A673 (cell line): ENCODE results near the gene PLXNA1. TPM values are rescaled to one million over a fixed set of nuclear protein-coding genes. Genes with fewer than 3 reads are reported as not detected.

ENCODE experiments used
- BruUV-seq: library from RNA; stranded (reverse); fragments of 400-500 nt; replicated peaks from 2 replicates; lab custom pipeline; 2021; lab: Mats Ljungman, UMichigan
- CTCF ChIA-PET: fragments of 300-600 bp; sonication (Branson Sonifier 250); formaldehyde crosslinking; loops from one replicate; lab custom pipeline; 2022; ENCODE audit warnings: antibody characterized with exemption; lab: Charles Lee
- POLR2A ChIA-PET: fragments of 300-600 bp; sonication (Branson Sonifier 250); formaldehyde crosslinking; loops from one replicate; lab custom pipeline; 2022; ENCODE audit warnings: antibody characterized with exemption; ENCODE audit not compliant: low non-redundant PET; lab: Charles Lee
- DNase-seq: peaks from one replicate; pipeline ENCODE4 v3.0.0-alpha.2; 2015; ENCODE audit warnings: low spot score
- H3K27ac ChIP-seq: fragments of 200-600 bp; sonication (generic); 2 replicates; pipeline ENCODE4 v1.5.1; 2016; ENCODE audit warnings: mixed run types, low read depth, mild to moderate bottlenecking, mixed read lengths, antibody characterized with exemption, low read length; ENCODE audit not compliant: poor library complexity, severe bottlenecking
- H3K27me3 ChIP-seq: fragments of 200-600 bp; sonication (generic); replicated peaks from 2 replicates; pipeline ENCODE4 v1.6.1; 2017; ENCODE audit warnings: mixed run types, low read depth, mild to moderate bottlenecking, mixed read lengths, antibody characterized with exemption, low read length; ENCODE audit not compliant: insufficient read depth, poor library complexity
- H3K36me3 ChIP-seq: fragments of 200-600 bp; sonication (generic); 2 replicates; pipeline ENCODE4 v1.6.1; 2016; ENCODE audit warnings: mixed run types, mild to moderate bottlenecking, mixed read lengths, antibody characterized with exemption, low read length; ENCODE audit not compliant: insufficient read depth, poor library complexity, severe bottlenecking
- H3K4me1 ChIP-seq: fragments of 200-600 bp; sonication (generic); 2 replicates; pipeline ENCODE4 v1.6.1; 2017; ENCODE audit warnings: mixed run types, mild to moderate bottlenecking, mixed read lengths, antibody characterized with exemption, low read length; ENCODE audit not compliant: insufficient read depth, poor library complexity, severe bottlenecking
- H3K4me3 ChIP-seq: fragments of 200-600 bp; sonication (generic); 2 replicates; pipeline ENCODE4 v1.5.1; 2016; ENCODE audit warnings: low read depth, mixed run types, mild to moderate bottlenecking, mixed read lengths, low read length; ENCODE audit not compliant: poor library complexity, severe bottlenecking
- H3K9me3 ChIP-seq: fragments of 200-600 bp; sonication (generic); 2 replicates; pipeline ENCODE4 v1.6.1; 2016; ENCODE audit warnings: mixed run types, low read depth, mild to moderate bottlenecking, mixed read lengths, antibody characterized with exemption, low read length; ENCODE audit not compliant: poor library complexity, severe bottlenecking
- EZH2 ChIP-seq: fragments of 200-600 bp; sonication (generic); IDR thresholded peaks from 2 replicates; pipeline ENCODE4 v1.6.1; 2017; ENCODE audit warnings: borderline replicate concordance, low read depth, mild to moderate bottlenecking, mixed read lengths, antibody characterized with exemption, low read length; ENCODE audit not compliant: poor library complexity, severe bottlenecking
- intact Hi-C: fragments of 100-400 bp; cut with micrococcal nuclease; formaldehyde crosslinking; loops from one replicate; pipeline ENCODE4 v1.10.0; 2022; ENCODE audit not compliant: unreplicated experiment
- total RNA-seq: library from RNA; stranded (reverse); gene quantifications from 2 replicates; pipeline ENCODE4 v1.2.3, GENCODE V29; 2021
- TF ChIP-seq, protein P1 (sequence below): fragments of 300-800, 200-600 bp; sonication (generic); conservative IDR thresholded peaks from 2 replicates; pipeline ENCODE4 v1.5.1; 2017; ENCODE audit warnings: low read depth, mild to moderate bottlenecking, antibody characterized with exemption, low read length, moderate library complexity, mixed read lengths

Gene PLXNA1
- total RNA-seq, 1 experiment from 2014 or later: 33.6 TPM

DNA sequence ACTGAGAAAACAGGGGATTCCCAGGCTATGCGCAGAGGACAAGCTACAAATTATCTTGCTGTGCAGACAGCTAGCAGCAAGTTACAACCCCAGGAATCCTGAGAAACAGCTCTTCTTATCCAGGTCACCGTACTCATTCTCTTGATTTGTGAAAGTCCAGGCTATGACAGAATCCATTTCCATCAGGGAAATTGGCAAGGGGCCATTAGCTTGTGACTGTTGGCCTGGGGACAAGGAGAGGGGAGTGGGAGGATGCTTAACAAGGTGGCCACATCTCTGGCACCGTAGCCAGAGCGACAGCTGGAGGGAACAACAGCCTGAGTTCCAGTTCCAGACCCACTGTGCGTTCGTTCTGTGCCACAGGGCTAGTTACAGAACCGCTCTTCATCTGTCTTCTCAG lies 44.9 kb upstream of the PLXNA1 start:
- CTCF ChIA-PET: no interaction called here
- POLR2A ChIA-PET: no interaction called here
- intact Hi-C loops: no loop called here
- Histone ChIP-seq H3K36me3 (no peaks in the 10 kb centered on the region), H3K4me3 (no peak overlapping the region), H3K27me3 (no peaks in the 10 kb centered on the region), H3K9me3 (no peaks in the 10 kb centered on the region), H3K4me1 (no peaks in the 10 kb centered on the region), H3K27ac (no peak overlapping the region)
- TF ChIP-seq, protein P1, sequence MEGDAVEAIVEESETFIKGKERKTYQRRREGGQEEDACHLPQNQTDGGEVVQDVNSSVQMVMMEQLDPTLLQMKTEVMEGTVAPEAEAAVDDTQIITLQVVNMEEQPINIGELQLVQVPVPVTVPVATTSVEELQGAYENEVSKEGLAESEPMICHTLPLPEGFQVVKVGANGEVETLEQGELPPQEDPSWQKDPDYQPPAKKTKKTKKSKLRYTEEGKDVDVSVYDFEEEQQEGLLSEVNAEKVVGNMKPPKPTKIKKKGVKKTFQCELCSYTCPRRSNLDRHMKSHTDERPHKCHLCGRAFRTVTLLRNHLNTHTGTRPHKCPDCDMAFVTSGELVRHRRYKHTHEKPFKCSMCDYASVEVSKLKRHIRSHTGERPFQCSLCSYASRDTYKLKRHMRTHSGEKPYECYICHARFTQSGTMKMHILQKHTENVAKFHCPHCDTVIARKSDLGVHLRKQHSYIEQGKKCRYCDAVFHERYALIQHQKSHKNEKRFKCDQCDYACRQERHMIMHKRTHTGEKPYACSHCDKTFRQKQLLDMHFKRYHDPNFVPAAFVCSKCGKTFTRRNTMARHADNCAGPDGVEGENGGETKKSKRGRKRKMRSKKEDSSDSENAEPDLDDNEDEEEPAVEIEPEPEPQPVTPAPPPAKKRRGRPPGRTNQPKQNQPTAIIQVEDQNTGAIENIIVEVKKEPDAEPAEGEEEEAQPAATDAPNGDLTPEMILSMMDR: no peak
- no peak for TF ChIP-seq EZH2
- no peak for DNase-seq
- no TSS peak for BruUV-seq

DNA sequence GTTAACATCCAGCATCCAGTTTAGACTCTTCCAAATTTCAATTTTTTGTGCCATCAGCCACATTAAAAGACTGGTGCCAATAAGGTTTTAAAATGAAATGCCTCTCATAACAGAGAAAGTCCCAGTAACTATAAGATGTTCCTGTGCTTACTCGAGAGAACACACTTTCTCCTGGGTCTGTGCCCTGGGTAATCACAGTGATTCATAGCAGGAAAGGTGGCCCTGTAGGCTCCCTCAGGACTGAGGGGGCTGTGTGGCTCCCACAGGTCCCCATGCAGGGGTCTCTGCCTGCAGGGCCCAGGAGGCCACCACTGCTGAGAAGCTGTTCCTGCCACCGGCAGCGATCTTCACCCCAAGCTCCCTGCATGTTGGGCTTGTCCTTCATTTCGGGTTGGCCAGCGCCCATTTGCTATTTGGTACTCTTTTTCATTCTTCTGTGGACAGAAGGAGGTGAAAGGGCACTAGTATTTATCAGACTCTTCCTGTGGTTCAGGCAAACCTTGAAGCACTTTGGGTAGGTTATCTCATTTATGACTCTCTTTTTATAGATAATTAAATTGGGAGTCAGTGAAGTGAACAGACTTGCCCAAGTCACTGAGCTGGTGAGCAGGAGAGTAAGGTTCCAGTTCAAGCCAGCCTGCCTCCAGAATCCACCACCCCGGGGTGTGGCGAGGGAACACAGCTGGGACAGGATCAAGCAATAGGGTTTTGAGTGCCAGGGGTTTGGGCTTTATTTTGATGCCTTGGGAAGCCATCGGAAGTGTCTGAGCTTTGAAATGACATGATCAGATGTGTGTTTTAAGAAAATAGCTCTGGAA lies 44.2 kb upstream of the PLXNA1 start:
- Histone ChIP-seq H3K4me1 (no peaks in the 10 kb centered on the region), H3K27ac (no peak overlapping the region), H3K36me3 (no peaks in the 10 kb centered on the region), H3K27me3 (no peaks in the 10 kb centered on the region), H3K9me3 (no peaks in the 10 kb centered on the region), H3K4me3 (no peak overlapping the region)
- BruUV-seq: no TSS peak
- TF ChIP-seq EZH2: no peak
- TF ChIP-seq, protein P1: no peak
- no peak for DNase-seq
- intact Hi-C loops: no loop called here
- POLR2A ChIA-PET: no interaction called here
- CTCF ChIA-PET: no interaction called here

DNA sequence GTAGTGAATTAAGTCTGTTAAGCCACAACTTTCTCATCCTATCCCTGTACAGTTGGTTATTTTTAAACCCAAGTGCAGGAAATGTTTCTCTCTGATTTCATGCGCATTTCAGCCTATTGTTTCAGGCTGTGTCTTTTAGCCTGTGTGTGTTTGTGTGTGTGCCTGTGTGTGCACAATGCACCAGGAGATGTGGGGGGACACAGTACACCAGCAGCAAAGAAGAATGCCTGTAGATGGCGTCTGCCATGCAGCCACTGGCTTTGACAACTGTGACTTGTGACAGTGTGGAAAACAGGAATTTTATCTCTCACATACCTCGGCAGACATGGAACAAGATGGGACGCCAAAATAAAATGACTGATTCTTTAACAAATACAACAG lies 43.6 kb upstream of the PLXNA1 start:
- intact Hi-C loops: no loop called here
- ChIA-PET POLR2A (no interaction called here), CTCF (no interaction called here)
- Histone ChIP-seq H3K9me3 (no peaks in the 10 kb centered on the region), H3K36me3 (no peaks in the 10 kb centered on the region), H3K27ac (no peak overlapping the region), H3K4me1 (no peaks in the 10 kb centered on the region), H3K27me3 (no peaks in the 10 kb centered on the region), H3K4me3 (no peak overlapping the region)
- BruUV-seq: no TSS peak
- TF ChIP-seq EZH2: no peak
- TF ChIP-seq, protein P1: peak; percentile 46
- DNase-seq: no peak
